NAMALWA (cell line): Measurements from ENCODE around the gene NEXMIF.
"Not testable (repeated sequence)": the region's sequence is repeated elsewhere in the genome, so short reads cannot be mapped to it uniquely, and the experiment has no call there.

ENCODE experiments used
- DNase-seq: peaks from one replicate; pipeline ENCODE4 v3.0.0-alpha.2; 2015; ENCODE audit warnings: low spot score

Gene NEXMIF

DNA sequence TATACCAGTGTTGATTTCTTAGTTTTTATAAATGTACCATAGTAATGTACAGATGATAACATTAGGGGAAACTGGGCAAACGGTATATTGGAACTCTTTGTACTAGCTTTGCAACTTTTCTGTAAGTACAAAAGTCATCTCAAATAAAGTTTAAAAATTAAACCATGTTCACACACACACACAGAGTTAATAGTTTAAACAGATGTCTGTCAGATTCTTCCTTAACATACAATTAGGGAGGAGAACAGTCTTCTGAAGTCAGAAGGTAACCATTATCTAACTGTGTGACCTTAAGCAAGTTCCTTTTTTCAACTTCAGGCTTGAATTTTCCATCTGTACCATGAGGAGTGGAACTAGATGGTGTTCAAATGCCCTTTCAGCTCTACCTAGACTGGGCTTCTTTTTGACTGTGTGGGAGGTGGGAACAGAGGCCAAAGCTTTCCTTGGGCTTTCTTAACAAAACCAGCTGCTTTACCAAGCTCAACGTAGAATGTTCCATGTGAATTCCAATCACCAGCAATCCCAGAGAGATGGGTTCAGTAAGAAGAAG is 127.8 kb downstream of the NEXMIF start:
- no peak for DNase-seq

DNA sequence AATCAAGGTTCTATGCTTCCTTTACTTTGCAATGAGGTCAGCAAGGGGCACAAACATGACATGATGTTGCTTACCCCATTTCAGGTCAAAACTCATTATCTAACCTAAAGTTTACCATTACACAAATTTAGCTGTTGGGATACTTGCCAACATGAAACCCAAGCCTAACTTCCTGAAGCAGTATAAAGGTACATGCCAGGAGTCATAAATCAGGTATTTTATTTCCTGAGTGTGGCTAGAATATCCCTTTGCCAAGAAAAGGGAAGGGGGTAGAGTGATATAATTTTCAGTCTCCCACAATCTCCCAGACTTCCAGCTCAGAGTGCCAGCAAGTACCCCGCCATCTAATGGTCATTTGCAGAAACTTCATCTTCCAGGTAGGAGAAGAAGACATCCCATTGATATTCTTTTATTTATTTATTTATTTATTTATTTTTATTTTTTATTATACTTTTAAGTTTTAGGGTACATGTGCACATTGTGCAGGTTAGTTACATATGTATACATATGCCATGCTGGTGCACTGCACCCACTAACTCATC is 136.6 kb downstream of the NEXMIF start:
- no peak for DNase-seq

DNA sequence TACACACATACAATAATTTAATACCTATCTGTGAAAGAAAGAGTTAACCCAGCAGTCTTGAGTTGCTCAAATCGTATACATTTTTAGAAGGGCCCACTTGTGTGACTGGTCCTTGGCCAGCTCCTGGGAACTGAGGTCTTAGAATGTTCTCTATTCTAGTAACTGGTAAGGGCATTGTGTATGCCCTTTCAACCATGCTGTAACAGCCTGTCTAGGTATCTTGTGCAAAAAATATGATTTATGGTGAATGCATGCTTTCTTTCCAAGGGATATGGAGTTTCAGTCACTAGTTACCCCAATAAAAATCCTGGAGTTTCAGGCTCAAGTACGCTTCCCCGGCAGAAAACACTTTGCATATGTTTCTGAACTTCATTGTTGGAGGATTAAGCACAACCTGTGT is 140.6 kb downstream of the NEXMIF start:
- no peak for DNase-seq

DNA sequence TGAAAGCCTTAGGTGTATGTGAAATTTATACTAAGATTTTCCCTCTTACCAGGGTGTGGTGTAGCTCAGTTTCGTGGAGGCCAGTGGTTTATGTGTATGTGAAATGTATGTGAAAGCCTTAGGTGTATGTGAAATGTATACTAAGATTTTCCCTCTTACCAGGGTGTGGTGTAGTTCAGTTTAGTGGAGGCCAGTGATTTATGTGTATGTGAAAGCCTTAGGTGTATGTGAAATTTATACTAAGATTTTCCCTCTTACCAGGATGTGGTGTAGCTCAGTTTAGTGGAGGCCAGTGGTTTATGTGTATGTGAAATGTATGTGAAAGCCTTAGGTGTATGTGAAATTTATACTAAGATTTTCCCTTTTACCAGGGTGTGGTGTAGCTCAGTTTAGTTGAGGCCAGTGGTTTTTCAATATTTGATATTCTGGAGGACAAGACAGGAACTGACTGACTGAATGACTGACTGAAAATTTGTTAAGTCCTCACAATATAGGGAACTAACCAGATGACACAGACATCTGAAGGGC is 143.7 kb downstream of the NEXMIF start:
- no peak for DNase-seq

DNA sequence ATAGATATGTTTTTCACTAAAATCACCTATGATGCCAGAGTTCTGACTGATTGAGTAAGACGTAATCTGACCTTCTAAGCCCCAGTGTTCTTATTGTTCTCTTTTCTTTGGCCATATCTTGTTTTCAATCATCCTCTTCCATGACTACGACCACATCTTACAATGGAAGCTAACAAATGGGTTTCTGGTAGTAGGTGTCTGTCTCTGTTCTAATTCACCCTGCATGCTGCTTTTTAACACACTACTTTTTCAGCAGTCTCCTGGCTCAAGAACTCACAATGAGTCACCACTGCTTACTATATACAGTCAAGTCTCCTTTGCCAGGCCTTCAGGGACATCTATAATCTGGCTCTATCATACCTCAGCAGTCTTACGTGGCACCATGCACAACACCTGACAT is 146.1 kb downstream of the NEXMIF start:
- no peak for DNase-seq

DNA sequence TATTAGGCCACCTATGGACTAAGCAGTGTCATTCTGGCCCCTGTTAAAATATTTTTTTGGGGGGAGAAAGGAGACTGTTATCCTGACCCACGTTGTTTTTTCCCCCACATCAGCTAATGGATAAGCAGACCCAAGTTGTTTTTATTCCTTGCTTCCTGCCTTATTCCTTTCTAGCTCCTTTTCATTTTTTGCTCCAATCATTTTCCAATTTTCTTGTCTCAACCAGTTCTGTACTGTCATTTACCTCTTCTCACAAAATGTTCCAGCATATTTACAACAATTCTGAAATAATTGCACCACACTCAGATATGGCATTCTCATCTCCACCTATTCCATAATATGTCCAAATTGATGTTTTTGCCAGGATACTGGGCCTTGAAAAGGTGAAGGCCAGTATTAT is 150.3 kb downstream of the NEXMIF start:
- DNase-seq, result no peak

DNA sequence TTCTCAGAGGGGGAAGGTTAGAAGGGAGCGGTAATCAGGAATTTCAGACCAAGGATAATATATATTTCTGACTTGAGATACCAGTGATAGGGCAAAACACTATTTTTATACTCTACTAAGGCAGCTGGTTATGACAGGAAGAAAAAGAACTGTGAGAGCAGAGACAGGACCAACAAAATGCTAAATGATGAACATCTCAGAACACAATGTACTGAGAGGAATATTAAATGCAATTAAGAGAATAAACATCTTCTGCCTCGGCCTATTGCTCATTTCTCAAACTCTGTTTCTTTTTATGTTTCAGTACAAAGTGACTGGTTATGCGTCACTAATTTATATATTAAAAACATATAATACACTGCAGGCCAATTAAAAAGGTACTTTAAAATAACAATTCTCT is 188.8 kb downstream of the NEXMIF start:
- no peak for DNase-seq

DNA sequence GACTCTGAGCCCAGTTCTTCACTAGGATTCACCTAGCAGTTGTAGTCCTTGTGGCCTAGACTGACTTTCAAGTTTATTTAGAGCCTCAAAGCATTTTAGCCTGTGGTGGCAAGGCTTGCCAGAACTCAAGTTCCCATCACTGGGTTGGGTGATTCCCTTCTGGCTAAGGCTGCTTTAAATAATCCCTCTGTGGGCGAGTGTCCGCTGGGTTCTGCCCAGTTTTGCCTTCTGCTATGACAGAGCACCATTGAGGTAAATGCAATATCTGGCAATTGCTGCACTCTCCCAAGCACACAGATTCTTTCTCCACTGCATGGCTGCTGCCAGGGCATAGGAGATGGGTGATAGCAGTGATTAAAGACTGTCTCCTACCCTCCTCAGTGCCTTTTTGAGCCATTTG is 220.0 kb downstream of the NEXMIF start:
- no peak for DNase-seq

DNA sequence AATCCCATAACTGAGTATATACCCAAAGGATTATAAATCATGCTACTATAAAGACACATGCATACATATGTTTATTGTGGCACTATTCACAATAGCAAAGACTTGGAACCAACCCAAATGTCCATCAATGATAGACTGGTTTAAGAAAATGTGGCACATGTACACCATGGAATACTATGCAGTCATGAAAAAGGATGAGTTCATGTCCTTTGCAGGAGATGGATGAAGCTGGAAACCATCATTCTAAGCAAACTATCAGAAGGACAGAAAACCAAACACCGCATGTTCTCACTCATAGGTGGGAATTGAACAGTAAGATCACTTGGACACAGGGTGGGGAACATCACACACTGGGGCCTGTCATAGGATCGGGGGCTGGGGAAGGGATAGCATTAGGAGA is 223.9 kb downstream of the NEXMIF start:
- DNase-seq, result not testable (repeated sequence)

DNA sequence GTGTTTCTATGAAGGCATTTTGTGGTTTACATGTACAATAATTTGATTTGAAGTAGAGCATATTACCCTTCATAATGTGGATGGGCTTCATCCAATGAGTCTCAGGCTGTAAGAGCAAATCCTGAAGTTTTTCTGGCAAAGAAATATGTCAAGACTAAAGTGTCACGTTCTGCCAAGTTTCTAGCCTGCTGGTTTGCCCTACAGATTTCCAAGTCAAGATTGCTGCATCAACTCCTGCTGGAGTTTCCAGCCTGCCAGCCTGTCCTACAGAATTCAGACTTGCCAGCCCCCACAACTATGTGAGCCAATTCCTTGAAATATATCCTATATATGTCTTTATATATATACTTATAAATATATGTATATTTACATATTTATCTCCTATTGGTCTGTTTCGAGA is 240.8 kb downstream of the NEXMIF start:
- DNase-seq, result no peak
